DMS53 (cell line): ENCODE data around the gene CKLF.
"Not testable (repeated sequence)": the region's sequence is repeated elsewhere in the genome, so short reads cannot be mapped to it uniquely, and the experiment has no call there.

Experiments
- DNase-seq: peaks from one replicate; lab custom pipeline; 2025; lab: John Stamatoyannopoulos, UW

CKLF gene

DNA sequence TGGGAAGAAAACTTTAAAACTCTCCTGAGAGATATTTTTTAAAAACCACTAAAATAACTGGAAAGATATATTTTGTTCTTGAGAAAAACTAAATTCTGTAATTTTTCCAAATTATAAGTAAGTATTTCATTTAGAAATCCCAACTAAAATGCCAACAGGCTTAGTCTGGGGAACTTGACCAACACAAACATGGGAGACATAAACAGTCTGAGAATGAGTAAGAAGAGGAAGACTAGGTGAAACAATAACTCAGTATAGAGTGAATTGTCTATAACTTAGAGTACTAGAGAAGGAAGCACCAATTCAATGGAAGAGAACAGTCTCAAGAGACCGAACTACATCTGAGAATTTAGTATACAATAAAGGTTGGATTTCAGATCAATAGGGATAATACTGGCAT is 16.8 kb downstream of the CKLF start:
- no peak for DNase-seq

DNA sequence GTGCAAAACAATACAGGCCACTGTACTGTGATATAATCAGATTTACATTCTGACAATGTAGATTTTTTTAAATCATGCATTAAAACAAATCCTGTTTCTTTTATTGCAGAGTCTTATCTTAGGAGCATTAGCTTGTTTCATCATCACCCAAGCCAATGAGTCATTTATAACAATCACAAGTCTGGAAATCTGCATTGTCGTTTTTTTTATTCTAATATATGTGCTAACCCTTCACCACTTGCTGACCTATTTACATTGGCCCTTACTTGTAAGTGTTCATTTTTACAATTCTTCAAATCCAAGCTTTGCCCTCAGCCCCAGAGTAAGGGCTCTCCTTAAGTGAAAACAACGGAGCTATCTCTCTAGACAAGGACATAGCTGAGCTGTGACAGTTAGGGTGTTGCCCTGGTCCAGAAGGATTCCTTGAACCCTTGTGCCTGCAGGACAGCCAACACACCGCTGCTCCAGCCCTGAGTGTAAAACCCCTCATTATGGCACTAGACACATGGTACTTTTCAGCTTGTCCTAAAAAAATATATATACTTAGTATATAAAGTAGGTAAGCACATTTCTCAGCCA is 17.5 kb downstream of the CKLF start:
- DNase-seq = no peak

- DNase-seq = no peak
These were observed 20.0 kb downstream of the CKLF start for GRCh38 chr16:66572356-66572755.

DNA sequence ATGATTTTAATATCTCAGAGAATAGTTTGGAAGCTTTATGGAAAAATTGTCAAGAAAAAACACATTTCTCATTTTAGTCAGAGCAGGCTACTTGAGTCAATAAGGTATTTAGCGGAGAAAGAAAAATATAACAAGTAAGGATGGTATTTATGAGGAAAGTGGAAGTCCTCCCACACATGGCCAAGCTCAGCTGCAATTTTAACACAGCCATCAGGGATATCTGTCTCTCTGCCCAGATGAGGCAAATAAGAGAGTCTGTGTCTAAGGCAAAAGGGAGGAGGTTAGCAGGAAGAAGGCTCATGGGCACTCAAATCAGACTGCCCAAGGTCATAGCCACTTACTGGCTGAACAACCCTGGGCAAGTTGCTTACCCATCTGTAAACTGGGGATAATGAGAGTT is 21.7 kb downstream of the CKLF start:
- no peak for DNase-seq

GRCh38 chr16:66574531-66574930 is 22.2 kb downstream of the CKLF start:
- DNase-seq = no peak

GRCh38 chr16:66575060-66575459 is 22.7 kb downstream of the CKLF start:
- DNase-seq = no peak

GRCh38 chr16:66576296-66576695 is 23.9 kb downstream of the CKLF start:
- DNase-seq = no peak

DNA sequence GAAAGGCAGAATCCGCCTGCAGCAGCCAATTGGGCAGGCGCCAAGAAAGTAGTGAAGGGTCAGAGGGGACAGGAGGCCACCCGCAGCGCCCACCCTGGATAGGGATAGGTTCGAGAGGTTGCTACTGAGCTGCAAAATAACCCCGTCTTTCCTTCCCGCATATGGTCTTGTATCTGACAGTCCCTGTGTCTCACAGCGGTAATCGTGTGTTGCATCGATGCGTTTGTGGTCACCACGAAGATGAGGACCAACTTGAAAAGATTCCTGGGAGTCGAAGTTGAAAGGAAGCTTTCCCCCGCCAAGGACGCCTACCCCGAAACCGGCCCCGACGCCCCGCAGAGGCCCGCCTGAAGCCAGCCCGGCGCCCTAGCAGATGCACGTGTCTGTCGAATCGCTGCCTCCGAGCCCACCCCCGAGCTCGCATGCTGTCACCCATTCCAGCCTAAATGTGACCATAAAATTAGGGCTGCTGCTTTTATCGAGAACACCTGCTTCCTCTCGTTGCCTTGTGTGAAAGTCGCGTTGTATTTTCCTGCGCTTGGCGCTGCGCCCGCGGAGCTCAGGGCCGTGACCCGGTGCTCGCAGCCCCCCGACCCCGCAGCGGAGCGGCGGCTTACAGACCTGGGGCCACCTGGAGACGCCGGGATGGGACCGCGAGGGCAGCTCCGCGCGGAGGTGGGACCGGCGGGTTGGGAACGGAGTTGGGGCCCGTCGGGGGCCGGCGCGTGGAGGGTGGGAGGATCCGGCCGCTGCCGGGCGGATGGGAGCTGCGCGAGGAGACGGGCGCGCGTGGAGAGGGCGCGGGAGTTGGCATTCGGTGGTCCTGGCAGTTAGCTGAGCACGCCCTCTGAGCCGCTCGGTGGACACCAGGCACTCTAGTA is 26.5 kb downstream of the CKLF start, which contains the start of gene CMTM2:
Gene CMTM2 (plus strand): TSS at position 813 of the 881 bp plus-strand sequence. CDS start 145 bp downstream, outside the sequence.
- DNase-seq = no peak

- DNase-seq = peak; percentile 10
These were observed 28.3 kb downstream of the CKLF start for GRCh38 chr16:66580605-66581209.

GRCh38 chr16:66581246-66581952 is 29.0 kb downstream of the CKLF start:
- DNase-seq = no peak

DNA sequence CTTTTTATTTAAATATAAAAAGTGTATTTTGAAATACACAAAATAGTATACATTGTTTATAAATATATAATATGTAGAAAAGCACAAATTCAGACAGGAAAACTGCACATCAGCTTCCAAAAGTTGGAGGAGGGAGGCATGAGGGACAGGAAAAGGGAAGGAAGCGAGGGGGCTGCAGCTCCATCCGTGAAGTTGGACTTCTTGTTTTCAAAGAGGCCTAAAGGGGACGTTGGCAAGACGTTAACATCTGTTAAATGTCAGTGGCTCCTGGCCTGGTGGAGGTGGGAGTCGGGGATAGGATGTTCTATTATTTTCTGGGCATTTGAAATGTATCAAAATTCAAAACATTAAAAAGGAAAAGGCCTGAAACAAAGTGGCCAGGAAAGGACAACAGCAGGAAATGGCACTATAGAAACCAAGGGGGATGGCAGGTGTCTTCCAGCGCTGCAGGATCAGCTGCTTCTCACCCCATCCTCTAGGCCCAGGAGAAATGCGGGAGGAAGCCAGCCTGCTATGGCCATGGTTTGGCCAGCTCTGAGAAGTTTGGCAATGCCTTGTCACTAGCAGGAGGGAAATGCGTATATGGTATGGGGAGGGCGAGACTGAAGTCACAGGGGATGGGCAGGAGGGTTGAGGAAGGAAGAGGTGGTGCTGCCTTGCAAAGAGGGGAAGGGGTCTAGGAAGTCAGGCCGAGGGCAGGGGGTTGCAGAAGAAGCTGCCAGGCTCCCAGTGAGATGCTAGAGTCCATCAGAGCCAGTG is 33.3 kb downstream of the CKLF start:
- no peak for DNase-seq

GRCh38 chr16:66587881-66588600 is 35.7 kb downstream of the CKLF start:
- DNase-seq = no peak

GRCh38 chr16:66588981-66589713 is 36.8 kb downstream of the CKLF start:
- DNase-seq = peak; percentile 27

DNA sequence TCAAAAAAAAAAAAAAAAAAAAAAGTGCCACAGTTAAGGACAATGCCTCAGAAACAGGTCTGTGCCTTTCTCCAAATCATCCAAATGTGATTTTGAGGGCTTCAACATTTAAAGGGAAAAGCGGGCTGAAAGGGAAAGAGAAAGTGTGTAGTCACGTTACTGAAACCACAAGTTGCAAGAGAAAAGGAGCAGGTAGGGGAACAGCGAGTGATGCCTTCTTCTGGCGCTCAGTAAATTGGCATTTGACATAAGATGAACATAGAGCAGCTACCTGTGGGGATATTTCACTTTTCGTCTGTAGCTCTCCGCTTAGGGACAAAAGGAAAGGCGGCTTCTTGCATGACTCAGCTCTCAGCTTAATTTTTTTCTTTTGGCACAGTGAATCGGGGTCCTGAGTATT is 37.9 kb downstream of the CKLF start:
- DNase-seq = no peak

DNA sequence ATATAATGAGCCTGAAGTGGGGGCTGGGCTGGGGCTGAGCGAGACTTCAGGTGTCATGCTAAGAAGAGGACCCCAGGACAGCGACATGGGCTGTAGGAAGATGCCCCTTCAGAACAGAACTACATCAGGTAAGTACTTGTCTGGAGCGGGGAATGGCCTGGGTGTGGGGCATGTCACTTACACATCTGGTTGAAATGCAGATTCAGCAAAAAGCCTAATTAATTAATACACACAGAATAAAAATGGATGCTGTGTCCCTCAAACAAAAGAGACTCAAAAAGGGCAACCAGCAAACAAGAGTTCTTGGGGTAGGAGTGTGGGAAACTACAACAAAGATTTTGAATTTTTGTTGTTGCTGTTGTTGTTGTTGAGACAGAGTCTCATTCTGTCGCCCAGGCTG is 38.6 kb downstream of the CKLF start:
- DNase-seq = no peak

GRCh38 chr16:66592241-66592640 is 39.9 kb downstream of the CKLF start:
- DNase-seq = no peak

DNA sequence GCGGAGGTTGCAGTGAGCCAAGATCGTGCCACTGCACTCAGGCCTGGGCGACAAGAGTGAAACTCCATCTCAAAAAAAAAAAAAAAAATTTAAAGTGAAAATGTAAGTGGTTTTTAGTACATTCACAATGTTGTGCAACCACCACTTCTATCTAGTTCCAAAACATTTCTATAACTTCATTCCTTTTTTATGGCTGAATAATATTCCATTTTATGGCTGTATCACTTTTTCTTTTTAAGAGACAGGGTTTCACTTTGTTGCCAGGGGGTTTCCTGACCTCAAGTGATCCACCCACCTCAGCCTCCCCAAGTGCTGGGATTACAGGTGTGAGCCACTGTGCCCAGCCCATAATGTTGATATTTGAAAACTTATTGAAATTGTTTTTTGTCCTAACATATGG is 40.4 kb downstream of the CKLF start:
- DNase-seq = no peak

GRCh38 chr16:66594739-66595138 is 42.4 kb downstream of the CKLF start:
- no peak for DNase-seq

GRCh38 chr16:66596559-66596958 is 44.2 kb downstream of the CKLF start:
- not testable (repeated sequence) for DNase-seq
